GM13977 (cell line): ENCODE data around the gene C1RL.

Experiments
- DNase-seq: peaks from one replicate; pipeline ENCODE4 v3.0.0; 2012; ENCODE audit warnings: low spot score
- in situ Hi-C: fragments of 300-500 bp; cut with MboI; formaldehyde crosslinking; loops from one replicate; pipeline ENCODE4 v1.12.0; 2022; ENCODE audit warnings: low sequenced_read_pairs, low pct_unique_long_range_greater_than_20kb, mixed read lengths, inconsistent platforms; ENCODE audit not compliant: unreplicated experiment
- TF ChIP-seq, protein P1 (sequence below): IDR thresholded peaks from 2 replicates; pipeline ENCODE4 v1.5.1; 2012; ENCODE audit warnings: mild to moderate bottlenecking, control low read depth; ENCODE audit not compliant: insufficient read depth; ENCODE audit errors: extremely low read depth, missing control alignments

The C1RL gene

DNA sequence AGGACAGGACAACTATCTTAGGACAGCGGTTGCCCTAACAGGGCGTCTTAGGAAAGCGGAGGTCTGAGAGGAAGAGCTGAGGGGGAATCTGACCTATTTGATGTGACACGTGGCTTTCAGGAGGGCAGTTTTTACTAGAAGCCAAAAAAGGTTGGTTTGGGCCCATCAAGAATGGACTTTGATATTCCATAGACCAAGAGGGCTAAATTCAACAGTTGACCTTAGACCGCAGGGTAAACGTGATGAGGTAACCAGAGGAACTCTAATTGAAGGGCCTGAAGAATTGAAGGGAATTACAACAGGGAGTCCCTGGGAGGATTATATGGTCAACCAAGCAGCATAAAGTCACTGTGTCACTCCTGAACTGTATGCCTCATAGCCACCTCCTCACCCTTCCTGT is 37.0 kb downstream of the C1RL start:
- in situ Hi-C loops, result no loop called here
- TF ChIP-seq, protein P1, sequence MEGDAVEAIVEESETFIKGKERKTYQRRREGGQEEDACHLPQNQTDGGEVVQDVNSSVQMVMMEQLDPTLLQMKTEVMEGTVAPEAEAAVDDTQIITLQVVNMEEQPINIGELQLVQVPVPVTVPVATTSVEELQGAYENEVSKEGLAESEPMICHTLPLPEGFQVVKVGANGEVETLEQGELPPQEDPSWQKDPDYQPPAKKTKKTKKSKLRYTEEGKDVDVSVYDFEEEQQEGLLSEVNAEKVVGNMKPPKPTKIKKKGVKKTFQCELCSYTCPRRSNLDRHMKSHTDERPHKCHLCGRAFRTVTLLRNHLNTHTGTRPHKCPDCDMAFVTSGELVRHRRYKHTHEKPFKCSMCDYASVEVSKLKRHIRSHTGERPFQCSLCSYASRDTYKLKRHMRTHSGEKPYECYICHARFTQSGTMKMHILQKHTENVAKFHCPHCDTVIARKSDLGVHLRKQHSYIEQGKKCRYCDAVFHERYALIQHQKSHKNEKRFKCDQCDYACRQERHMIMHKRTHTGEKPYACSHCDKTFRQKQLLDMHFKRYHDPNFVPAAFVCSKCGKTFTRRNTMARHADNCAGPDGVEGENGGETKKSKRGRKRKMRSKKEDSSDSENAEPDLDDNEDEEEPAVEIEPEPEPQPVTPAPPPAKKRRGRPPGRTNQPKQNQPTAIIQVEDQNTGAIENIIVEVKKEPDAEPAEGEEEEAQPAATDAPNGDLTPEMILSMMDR, result no peak
- no peak for DNase-seq

GRCh38 chr12:7069386-7069785 is 39.6 kb downstream of the C1RL start:
- in situ Hi-C loops, result no loop called here
- no peak for DNase-seq
- TF ChIP-seq, protein P1, result no peak

GRCh38 chr12:7068994-7069346 is 40.0 kb downstream of the C1RL start:
- DNase-seq, result no peak
- in situ Hi-C loops, result no loop called here
- TF ChIP-seq, protein P1, result no peak

- in situ Hi-C loops, result no loop called here
- TF ChIP-seq, protein P1, result no peak
- no peak for DNase-seq
These were observed 40.6 kb downstream of the C1RL start for GRCh38 chr12:7068240-7068993.

DNA sequence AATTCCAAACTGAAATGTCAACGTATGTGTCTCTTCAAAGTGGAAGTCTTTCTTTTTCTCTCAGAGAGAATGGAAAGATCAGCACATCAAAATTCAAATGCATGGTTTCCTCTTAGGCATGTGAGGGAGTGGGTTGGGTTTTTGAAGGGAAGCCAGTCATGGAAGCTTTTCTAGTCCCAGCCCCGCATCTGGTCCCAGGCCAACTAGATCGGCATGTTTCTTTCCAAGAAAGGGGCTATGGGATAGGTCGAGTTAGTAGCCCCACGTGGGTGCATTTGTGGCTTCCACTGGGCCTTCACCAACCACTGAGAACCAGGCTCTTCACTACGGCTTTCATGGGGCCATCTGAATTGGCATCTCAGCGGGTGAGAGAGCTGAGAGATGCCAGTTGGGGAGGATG is 41.9 kb downstream of the C1RL start:
- no peak for DNase-seq
- in situ Hi-C loops, result no loop called here

GRCh38 chr12:7066596-7066995 is 42.4 kb downstream of the C1RL start:
- in situ Hi-C loops, result no loop called here
- no peak for DNase-seq
- TF ChIP-seq, protein P1, result no peak

More for the DNA sequence above, 41.9 kb downstream of the C1RL start:
- TF ChIP-seq, protein P1, result no peak
